Transverse colon (tissue), 4 donors: ENCODE data around the gene MYZAP.

Experiments used
- CTCF ChIP-seq, 5 experiments: fragments of 200-600 bp in 3 of 5; fragments of 450-650 bp in 2 of 5; sonication (generic) in 3 of 5; IDR thresholded peaks; 1 replicate in 2 of 5; 2 replicates in 3 of 5; pipeline ENCODE4 v1.5.1; 2016 to 2017; ENCODE audit warnings: antibody characterized with exemption in 5 of 5, inconsistent platforms in 3 of 5, mild to moderate bottlenecking in 2 of 5, moderate library complexity in 1 of 5
- EP300 ChIP-seq: sonication (generic); formaldehyde crosslinking; IDR thresholded peaks from one replicate; pipeline ENCODE4 v1.6.1; 2017; ENCODE audit warnings: antibody characterized with exemption, low read depth
- POLR2A ChIP-seq: fragments of 450-650 bp; IDR thresholded peaks from one replicate; pipeline ENCODE4 v1.6.1; 2016; ENCODE audit warnings: antibody characterized with exemption, mild to moderate bottlenecking, moderate library complexity
- POLR2AphosphoS5 ChIP-seq, 3 donors: sonication (generic); formaldehyde crosslinking; IDR thresholded peaks; one replicate each; pipeline ENCODE4 v1.6.1; 2016; ENCODE audit warnings: antibody characterized with exemption in 3 of 3

GRCh38 chr15:57596978-57597377 lies 5.3 kb downstream of the MYZAP start:
- TF ChIP-seq CTCF (IDR thresholded peaks at IDR 0.05) (no peak), EP300 (no peak), POLR2A (no peak), POLR2AphosphoS5 (IDR thresholded peaks at IDR 0.05) (no peak)
